ENCODE measurements around the gene BTG1. TPM values are rescaled to one million over a fixed set of nuclear protein-coding genes. Genes with fewer than 3 reads are reported as not detected.

Gene BTG1
- total RNA-seq, 1 experiment from 2014 or later: 14.4 TPM

DNA sequence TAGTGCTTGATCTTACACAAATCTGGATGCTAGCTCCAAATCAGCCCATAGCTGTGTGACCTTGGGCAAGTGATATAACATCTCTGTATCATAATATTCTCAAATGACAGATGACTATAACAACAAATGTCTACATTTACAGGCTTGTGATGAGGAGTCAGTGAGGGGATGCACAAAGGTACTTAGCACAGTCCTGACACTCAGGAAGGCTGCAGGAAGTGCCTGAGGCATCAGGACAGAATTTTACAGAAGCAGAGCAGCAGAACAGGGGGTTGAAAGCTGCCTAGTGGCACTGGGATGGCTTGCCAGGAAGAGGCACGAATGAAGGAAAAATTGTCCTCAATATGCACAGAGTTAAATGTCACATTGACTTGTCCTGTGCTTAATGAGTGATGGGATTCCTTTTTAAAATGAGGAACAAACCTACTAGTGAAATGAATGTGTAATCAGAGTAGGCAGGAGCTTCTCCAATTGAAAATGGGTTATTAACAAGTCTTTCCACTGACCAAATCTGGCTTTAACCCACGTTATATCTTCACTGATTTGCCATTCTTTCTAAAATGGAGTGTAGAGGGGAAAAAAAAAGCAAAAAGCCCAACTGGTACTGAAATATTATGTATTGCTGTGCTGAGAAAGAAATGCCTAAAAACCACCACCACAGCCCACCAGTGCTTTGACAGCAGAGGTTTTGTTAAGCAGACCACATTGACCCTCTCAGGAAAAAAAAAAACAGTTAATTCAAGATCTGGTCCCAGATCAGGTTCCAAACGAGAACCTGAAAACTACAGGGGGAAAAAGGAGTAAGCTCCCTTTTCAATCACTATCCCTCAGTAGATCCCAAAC is 11.6 kb downstream of the BTG1 start:
- peak; percentile 57 for DNase-seq (ENCODE audit: low read depth)

GRCh38 chr12:92133171-92133570 is 12.5 kb downstream of the BTG1 start:
- DNase-seq (ENCODE audit: low read depth): no peak

DNA sequence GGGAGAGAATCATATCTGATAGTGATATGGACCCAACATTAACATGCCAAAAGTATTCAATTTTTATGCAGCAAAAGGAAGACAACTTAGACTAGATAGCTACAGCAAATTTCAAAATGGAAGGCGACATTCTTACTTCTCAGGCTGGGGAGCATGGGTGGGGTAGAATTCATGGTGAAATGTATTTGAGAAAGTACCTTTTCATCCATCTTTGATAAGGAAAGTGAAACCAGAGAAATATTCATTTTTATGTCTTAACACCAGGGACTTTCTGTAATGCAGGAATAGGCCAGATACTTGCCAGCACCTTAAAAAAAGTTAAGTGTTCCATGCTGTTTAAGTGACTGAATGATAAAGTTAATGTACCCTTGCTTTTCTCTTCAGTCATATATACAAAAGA is 13.4 kb downstream of the BTG1 start:
- no peak for DNase-seq (ENCODE audit: low read depth)

- no peak for DNase-seq (ENCODE audit: low read depth)
Measured at GRCh38 chr12:92130999-92131398, 14.6 kb downstream of the BTG1 start.

GRCh38 chr12:92129609-92130008 is 16.0 kb downstream of the BTG1 start:
- no peak for DNase-seq (ENCODE audit: low read depth)

- DNase-seq (ENCODE audit: low read depth): no peak
Measured at GRCh38 chr12:92128612-92129011, 17.0 kb downstream of the BTG1 start.

GRCh38 chr12:92124689-92125029 is 21.0 kb downstream of the BTG1 start:
- no peak for DNase-seq (ENCODE audit: low read depth)

GRCh38 chr12:92123780-92124688 is 21.6 kb downstream of the BTG1 start:
- DNase-seq (ENCODE audit: low read depth): no peak

DNA sequence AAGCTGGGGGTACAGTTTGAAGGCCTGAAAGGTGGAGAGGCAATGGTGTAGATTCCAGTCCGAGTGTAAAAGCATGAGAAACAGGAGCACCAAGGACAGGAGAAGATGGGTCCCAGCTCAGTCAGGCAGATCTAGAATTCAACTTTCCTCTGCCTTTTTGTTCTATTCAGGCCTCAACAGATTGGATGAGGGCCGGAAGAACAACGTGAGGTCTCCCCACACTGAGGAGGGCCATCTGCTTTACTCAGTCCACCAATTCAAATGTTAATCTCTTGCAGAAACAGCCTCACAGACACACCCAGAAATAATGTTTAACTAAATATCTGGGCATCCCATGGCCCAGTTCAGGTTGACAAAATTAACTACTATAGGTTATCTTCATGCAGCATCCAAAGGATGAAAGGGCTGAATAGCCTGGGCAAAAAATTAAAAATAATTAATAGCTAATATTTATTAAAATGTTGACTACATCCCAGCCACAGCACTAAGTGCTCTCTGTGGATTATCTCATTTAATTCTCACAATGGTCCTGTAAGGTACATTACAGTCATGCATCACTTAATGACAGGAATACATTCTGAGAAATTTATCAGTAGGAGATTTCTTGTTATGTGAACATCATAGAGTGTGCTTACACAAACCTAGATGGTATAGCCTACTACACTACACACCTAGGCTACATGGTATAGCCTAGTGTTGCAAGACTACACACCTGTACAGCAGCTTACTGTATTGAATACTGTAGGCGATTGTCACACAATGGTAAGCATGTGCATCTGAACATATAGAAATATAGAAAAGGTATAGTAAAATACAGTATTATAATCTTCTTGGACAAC is 22.5 kb downstream of the BTG1 start:
- DNase-seq (ENCODE audit: low read depth): no peak

- DNase-seq (ENCODE audit: low read depth): no peak
Measured at GRCh38 chr12:92121826-92122225, 23.8 kb downstream of the BTG1 start.

DNA sequence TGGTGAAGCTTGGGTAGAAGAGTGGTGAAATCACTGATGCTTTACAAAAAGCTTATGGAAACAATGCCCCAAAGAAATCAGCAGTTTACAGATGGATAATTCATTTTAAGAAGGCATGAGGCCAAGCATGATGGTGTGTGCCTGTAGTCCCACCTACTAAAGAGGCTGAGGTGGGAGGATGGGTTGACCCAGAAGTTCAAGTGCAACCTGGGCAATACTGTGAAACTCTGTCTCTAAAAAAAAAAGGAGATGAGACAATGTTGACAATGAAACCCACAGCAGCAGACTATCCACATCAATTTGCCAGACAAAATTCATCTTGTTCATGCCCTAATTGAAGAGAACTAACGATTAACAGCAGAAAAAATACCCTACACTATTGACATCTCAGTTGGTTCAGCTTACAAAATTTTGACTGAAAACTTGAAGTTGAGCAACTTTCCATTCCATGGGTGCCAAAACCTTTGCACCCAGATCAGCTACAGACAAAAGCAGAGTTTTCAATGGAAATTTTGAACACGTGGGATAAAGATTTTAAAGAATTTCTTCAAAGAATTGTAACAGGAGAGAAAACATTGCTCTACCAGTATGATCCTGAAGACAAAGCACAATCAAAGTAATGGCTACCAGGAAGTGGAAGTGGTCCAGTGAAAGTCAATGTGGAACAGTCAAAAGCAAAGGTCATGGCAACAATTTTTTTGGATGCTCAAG is 26.7 kb downstream of the BTG1 start:
- no peak for DNase-seq (ENCODE audit: low read depth)

DNA sequence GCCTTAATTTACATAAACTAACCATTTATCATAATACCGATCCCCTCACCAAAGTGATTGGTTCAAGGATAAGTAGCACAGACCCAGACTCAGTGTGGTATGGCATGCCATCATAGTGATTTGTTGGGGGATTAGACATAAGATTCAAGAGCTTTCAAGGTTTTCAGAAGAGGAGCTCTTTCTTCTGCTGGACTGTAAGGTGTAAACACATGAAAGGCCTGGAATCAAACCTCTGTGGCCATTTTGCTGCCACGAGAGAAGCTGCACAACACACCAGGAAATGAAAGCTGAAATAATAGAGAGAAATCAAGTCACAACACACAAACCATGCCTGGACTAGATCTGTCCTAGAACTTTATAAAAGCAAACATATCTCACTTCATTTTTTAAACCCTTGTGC is 30.8 kb downstream of the BTG1 start:
- no peak for DNase-seq (ENCODE audit: low read depth)

- no peak for DNase-seq (ENCODE audit: low read depth)
Measured at GRCh38 chr12:92111256-92111655, 34.4 kb downstream of the BTG1 start.

DNA sequence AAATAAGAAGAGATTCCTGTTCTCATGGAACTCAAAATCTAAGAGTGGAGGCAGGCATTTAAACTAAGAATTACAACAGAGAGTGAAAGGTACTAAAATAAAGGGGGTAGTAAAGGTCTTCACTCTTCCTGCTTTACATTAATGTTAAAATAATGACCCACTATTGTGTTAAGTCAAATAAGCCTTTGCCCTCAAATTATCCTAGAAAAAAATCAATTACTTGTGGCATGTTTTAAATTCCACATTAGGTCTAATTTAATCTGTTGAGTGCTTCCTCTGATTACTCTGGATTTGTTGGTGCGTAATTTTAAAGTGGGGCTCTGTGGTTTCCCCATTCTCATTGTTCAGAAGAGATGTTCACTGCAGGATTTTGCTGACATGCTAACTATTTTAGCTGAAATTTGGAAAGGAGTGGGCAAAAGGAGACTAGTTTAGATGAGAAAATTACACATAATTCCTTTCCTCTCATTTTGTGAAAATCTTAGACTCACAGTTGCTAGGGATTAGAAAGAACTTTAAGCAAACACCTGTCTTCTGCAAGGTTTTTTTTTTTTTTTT is 35.5 kb downstream of the BTG1 start:
- DNase-seq (ENCODE audit: low read depth): no peak

DNA sequence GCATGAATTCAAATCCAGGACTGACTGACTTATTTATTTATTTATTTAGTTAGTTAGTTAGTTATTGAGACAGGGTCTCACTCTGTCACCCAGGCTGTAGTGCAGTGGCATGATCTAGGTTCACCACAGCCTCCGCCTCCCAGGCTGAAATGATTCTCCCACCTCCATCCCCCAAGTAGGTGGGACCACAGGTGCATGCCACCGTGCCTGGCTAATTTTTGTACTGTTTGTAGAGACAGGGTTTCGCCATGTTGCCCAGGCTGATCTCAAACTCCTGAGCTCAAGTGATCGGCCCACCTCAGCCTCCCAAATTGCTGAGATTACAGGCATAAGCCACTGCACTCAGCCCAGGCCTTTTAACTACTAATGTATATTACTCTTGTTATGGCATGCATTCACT is 36.0 kb downstream of the BTG1 start:
- DNase-seq (ENCODE audit: low read depth): no peak

DNA sequence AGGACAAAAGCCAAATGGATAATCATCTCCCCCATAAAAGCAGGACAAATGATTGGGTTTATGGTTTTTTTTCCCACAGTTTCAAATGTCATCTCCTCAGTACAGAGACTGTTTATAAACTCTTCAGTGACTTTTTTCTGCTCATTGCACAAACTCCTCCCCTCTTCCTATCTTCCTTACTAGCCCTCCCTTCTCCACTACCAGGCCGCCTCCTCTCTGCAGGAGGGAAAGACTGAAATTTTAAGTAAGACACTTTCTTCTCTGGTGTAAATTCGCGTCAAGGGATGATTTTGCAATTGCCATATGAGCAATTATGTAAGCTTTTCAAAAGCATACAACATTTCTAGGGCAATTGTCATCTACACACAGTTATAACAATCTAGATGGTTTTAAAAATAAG is 37.0 kb downstream of the BTG1 start:
- DNase-seq (ENCODE audit: low read depth): peak; percentile 66

- DNase-seq (ENCODE audit: low read depth): peak; percentile 23
Measured at GRCh38 chr12:92107621-92108131, 38.0 kb downstream of the BTG1 start.

- no peak for DNase-seq (ENCODE audit: low read depth)
Measured at GRCh38 chr12:92107094-92107493, 38.6 kb downstream of the BTG1 start.

GRCh38 chr12:92105676-92106075 is 40.0 kb downstream of the BTG1 start:
- no peak for DNase-seq (ENCODE audit: low read depth)

DNA sequence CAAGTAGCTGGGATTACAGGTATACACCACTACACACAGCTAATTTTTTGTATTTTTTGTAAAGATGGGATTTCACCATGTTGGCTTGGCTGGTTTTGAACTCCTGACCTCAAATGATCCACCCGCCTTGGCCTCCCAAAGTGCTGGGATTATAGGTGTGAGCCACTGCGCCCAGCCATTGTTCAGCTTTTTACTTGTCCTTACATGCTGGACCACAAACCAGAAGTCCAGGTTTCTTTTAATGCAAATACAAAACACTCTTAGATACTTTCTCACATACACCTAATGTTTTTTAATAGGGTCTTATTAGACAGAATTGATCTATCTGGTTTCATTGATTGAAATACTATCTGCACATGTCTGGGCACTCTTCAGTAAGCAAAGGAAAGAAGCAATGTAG is 40.5 kb downstream of the BTG1 start:
- no peak for DNase-seq (ENCODE audit: low read depth)

DNA sequence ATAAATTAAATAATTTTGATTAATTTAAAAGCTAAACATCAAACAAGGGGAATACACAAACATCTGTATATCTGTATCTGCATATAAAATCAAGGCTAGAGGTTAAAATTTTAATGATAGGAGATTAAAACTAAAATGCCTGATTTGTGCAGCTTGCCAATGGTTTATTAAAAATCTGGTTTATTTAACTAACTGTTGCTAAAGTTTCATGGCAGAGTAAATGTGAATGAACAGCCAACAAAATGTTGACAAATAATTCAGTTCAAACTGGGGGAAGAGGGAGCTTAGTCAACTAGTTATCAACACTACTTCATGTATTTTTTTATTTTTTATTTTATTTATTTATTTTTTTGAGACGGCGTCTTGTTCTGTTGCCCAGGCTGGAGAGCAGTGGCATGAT is 43.0 kb downstream of the BTG1 start:
- DNase-seq (ENCODE audit: low read depth): no peak

Data from M059J (cell line).